MG63 (cell line): ENCODE measurements around the gene TIMM10B. TPM values are rescaled to one million over a fixed set of nuclear protein-coding genes. Genes with fewer than 3 reads are reported as not detected.

Experiments
- DNase-seq: peaks from one replicate; pipeline ENCODE4 v3.0.0-alpha.2; 2020
- H3K27me3 ChIP-seq: fragments of 250-450 bp; sonication (Bioruptor Pico); 2 replicates; pipeline ENCODE4 v1.5.1; 2020; ENCODE audit warnings: mild to moderate bottlenecking, moderate library complexity
- H3K36me3 ChIP-seq: fragments of 250-450 bp; sonication (Bioruptor Pico); 2 replicates; pipeline ENCODE4 v1.5.1; 2020; ENCODE audit warnings: mild to moderate bottlenecking, moderate library complexity
- H3K4me3 ChIP-seq: fragments of 250-450 bp; sonication (Bioruptor Pico); 2 replicates; pipeline ENCODE4 v1.5.1; 2020; ENCODE audit warnings: mild to moderate bottlenecking, moderate library complexity
- H3K9me3 ChIP-seq: fragments of 250-450 bp; sonication (Bioruptor Pico); 2 replicates; pipeline ENCODE4 v1.5.1; 2020; ENCODE audit warnings: mild to moderate bottlenecking, moderate library complexity
- total RNA-seq: library from RNA; depleted of rRNA; stranded (reverse); fragments of >200 nt; shearing (Covaris generic); gene quantifications from 2 replicates; pipeline ENCODE4 v1.2.3, GENCODE V29; 2014; ENCODE audit warnings: low replicate concordance; rRNA removed

TIMM10B gene
- total RNA-seq, 1 experiment from 2014 or later = 34.4 TPM

GRCh38 chr11:6531267-6531752 lies 50.0 kb downstream of the TIMM10B start:
- Histone ChIP-seq H3K9me3 (no peaks in the 10 kb centered on the region), H3K4me3 (no peak overlapping the region), H3K27me3 (no peaks in the 10 kb centered on the region), H3K36me3 (peaks cover 13% of the 10 kb centered on the region)
- no peak for DNase-seq

Other genes starting within 250 kb of the TIMM10B start
- gene FHIP1B, start 246.9 kb upstream of the TIMM10B start, total RNA-seq = 9.2 and 9.7 TPM in 2 replicates
- gene CNGA4, start 242.4 kb upstream of the TIMM10B start, total RNA-seq = not detected in 2 replicates
- gene CCKBR, start 221.7 kb upstream of the TIMM10B start, total RNA-seq = not detected in 2 replicates
- 159 and 168 TPM in 2 replicates for gene CAVIN3, start 161.0 kb upstream of the TIMM10B start, total RNA-seq
- gene SMPD1, start 91.0 kb upstream of the TIMM10B start, total RNA-seq = 13.1 and 17.7 TPM in 2 replicates
- gene APBB1, start 62.4 kb upstream of the TIMM10B start, total RNA-seq = 7.2 and 21.1 TPM in 2 replicates
- 0.20 TPM in 1 of 2 replicates, not detected in the other for gene HPX, start 40.5 kb upstream of the TIMM10B start, total RNA-seq
- gene TRIM3, start 7.6 kb upstream of the TIMM10B start, total RNA-seq = 12.8 and 19.8 TPM in 2 replicates
- gene ARFIP2, start 170 bp upstream of the TIMM10B start, total RNA-seq = 40.8 and 53.9 TPM in 2 replicates
- gene DNHD1, start 15.8 kb downstream of the TIMM10B start, total RNA-seq = 5.1 and 9.1 TPM in 2 replicates
- 21.1 and 32.9 TPM in 2 replicates for gene RRP8, start 122.1 kb downstream of the TIMM10B start, total RNA-seq
- gene ILK, start 122.3 kb downstream of the TIMM10B start, total RNA-seq = 92.9 and 136 TPM in 2 replicates
- 59.5 and 111 TPM in 2 replicates for gene TAF10, start 130.7 kb downstream of the TIMM10B start, total RNA-seq
- gene TPP1, start 137.9 kb downstream of the TIMM10B start, total RNA-seq = 2.5 and 15.2 TPM in 2 replicates
- 4.3 and 5.4 TPM in 2 replicates for gene DCHS1, start 174.3 kb downstream of the TIMM10B start, total RNA-seq
- gene MRPL17, start 201.8 kb downstream of the TIMM10B start, total RNA-seq = 77.2 and 1,705 TPM in 2 replicates